ENCODE results near the gene ARID1B.
"Not testable (repeated sequence)": the region's sequence is repeated elsewhere in the genome, so short reads cannot be mapped to it uniquely, and the experiment has no call there.

The ARID1B gene

DNA sequence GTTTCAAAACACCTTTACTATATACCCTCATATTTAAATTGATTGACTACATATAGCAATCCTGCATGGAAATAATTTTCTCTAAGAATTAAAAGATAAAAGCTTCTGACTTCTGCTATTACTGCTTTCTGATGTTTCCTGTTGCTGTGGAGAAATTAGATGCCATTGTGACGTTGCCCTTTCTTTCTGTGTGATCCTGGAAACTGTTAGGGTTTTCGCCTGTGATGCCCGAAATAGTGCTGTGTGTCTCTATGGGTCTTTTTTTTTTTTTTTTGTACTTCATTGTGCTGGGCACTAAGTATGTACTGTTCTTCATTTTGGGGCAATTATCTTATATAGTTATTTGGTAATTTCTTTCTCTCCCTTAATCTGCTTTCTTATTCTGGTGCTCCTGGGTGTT lies 205.0 kb downstream of the ARID1B start:
- Mint-ChIP-seq H3K4me1 (ENCODE audit: low read depth) (peaks cover 84% of the 10 kb centered on the region), H3K9me3 (no peaks in the 10 kb centered on the region), H3K27me3 (no peaks in the 10 kb centered on the region), H3K4me3 (no peak overlapping the region), H3K36me3 (ENCODE audit: low read depth) (no peaks in the 10 kb centered on the region), H3K27ac (no peak overlapping the region)
- no peak for DNase-seq

DNA sequence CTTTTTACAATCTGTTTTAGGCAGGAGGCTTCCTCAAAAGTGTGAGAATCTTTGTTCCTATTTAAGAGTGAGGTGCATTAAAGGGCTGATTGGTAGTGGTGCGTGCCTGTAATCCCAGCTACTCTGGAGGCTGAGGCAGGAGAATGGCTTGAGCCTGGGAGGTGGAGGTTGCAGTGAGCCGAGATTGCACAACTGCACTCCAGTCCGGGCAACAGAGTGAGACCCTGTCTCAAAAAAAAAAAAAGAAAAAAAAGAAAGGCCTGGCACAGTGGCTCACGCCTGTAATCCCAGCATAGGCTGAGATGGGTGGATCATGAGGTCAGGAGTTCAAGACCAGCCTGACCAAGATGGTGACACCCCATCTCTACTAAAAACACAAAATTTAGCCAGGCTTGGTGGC lies 205.7 kb downstream of the ARID1B start:
- H3K9me3 Mint-ChIP-seq; H3K27me3 Mint-ChIP-seq; H3K36me3 Mint-ChIP-seq (ENCODE audit: low read depth); DNase-seq; H3K27ac Mint-ChIP-seq; H3K4me3 Mint-ChIP-seq: not testable (repeated sequence)
- H3K4me1 Mint-ChIP-seq (ENCODE audit: low read depth) = peaks cover 82% of the 10 kb centered on the region

DNA sequence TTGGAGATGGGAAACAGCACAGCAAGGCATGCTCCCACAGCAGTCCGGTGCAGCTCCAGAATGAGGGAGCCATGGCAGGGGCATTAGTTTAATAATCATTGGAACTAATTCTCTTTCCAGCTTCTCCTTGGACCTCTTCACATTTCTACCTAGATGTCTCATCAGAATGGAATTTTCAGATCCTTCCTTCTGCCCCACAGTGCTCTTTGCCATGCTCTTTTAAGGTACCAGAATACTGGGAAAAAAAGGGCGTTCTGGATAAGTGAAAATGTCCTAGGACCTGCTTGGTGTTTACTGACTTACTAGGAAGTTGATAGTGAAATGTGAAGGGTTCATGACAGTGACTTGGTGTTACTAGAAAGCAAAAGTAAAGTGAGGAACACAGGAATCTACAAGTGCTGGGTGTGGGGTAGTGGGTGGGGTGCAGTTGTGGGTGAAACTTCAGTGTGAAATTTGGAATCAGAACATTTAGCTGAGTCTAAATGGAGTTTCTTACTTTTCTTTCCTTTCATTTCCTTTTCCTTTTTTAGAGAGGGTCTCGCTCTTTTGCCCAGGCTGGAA lies 207.1 kb downstream of the ARID1B start:
- Mint-ChIP-seq H3K27me3 (no peaks in the 10 kb centered on the region), H3K4me1 (ENCODE audit: low read depth) (peaks cover 82% of the 10 kb centered on the region)

DNA sequence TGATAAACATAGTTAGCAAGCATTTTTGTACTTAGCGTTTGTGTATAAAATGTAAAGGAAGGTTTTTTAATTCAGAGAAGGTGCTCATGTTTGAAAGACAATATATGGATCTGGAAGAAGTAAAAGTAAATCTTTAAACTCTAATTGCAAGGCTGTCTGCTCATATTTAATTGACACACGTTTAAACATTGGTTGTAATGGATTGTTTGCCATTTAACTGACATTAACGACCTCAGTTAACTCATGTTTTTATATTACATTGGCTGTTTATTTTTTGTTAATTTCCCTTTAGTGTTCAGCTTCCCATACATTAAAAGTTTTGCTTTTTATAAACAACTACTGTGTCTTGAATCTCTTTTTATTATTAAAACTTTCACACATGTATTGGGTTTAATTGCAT lies 208.1 kb downstream of the ARID1B start:
- Mint-ChIP-seq H3K4me1 (ENCODE audit: low read depth) (peaks cover 80% of the 10 kb centered on the region), H3K36me3 (ENCODE audit: low read depth) (no peaks in the 10 kb centered on the region), H3K27me3 (no peaks in the 10 kb centered on the region), H3K4me3 (no peak overlapping the region), H3K9me3 (no peaks in the 10 kb centered on the region), H3K27ac (no peak overlapping the region)
- no peak for DNase-seq

More for the DNA sequence above, 207.1 kb downstream of the ARID1B start:
- Mint-ChIP-seq H3K36me3 (ENCODE audit: low read depth) (no peaks in the 10 kb centered on the region), H3K9me3 (no peaks in the 10 kb centered on the region), H3K4me3 (no peak overlapping the region), H3K27ac (no peak overlapping the region)
- no peak for DNase-seq

DNA sequence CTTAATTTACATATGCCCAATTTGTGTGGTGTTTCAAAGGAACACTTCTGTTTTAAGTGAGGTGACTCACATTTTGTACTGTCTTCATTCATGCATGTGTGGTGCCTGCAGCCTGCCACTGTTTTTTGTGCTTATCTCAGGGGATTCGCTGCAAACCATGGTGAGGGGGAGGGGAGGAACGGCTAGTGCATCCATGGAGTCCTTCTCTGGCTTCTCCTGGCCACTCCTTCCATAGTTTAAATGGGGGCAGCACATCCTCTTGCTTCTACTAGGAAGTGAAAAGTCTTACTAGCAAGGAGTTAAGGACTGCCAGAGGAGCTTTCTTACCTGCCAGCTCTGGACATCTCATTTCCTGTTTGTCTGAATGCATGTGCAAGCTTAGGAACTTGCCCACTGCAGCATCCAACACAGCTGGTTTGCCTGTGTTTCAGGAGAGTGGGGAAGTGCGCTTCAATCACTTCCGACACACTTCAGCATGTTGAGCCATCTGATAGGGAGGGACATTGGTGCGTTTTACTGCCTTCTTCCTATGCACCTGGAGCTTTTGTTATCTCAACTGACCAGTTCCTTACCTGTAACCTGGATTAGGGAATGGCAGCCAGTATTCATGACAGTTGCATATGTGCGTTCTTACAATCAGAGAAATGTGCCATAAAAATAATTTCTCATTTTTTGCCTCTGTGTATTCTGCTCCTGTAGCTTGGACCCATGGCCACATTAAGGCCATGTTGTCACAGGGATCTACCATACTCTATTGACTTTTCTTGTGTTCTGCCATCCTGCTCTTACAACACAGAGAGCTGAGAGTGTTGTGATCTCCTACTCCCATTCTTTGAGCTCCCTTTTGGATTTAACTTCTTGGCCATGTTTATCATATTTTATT lies 211.3 kb downstream of the ARID1B start:
- H3K4me1 Mint-ChIP-seq (ENCODE audit: low read depth) = peaks cover 65% of the 10 kb centered on the region
- H3K27ac Mint-ChIP-seq = peak overlapping the region; percentile 42
- no peak for DNase-seq
- no peak overlapping the region for H3K4me3 Mint-ChIP-seq
- H3K36me3 Mint-ChIP-seq (ENCODE audit: low read depth) = no peaks in the 10 kb centered on the region
- no peaks in the 10 kb centered on the region for H3K27me3 Mint-ChIP-seq
- H3K9me3 Mint-ChIP-seq = no peaks in the 10 kb centered on the region

DNA sequence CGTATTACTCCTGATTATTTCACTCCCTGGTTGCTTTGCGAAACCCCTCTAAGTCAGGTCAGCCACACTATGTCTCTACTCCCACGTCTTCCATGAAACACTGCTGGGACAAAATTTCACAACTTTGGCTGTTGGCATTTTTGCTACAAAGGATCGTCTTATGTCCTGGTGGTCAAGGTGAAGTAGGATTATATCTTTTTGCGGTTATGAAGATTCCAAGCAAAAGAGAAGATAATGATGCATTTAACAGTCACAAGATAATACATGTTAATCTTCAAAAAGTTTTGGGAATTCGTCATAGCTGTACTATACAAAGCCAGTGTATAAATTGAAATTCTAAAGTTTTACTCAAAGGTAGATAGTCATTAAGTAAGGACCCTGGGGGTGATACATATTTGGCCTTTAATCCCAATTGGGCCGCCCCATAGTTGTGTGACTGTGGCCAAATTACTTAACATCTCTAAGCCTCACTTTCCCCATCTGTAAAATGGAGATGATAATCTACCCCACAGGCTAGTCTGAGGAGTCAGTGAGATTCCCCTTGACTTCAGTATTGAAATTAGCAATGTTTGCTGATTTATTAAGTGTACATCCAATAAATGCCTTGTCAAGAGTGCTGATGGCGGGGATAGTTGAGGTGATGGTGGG lies 212.1 kb downstream of the ARID1B start:
- Mint-ChIP-seq H3K4me3 (no peak overlapping the region), H3K36me3 (ENCODE audit: low read depth) (no peaks in the 10 kb centered on the region), H3K4me1 (ENCODE audit: low read depth) (peaks cover 61% of the 10 kb centered on the region), H3K9me3 (no peaks in the 10 kb centered on the region), H3K27me3 (no peaks in the 10 kb centered on the region), H3K27ac (no peak overlapping the region)
- no peak for DNase-seq

DNA sequence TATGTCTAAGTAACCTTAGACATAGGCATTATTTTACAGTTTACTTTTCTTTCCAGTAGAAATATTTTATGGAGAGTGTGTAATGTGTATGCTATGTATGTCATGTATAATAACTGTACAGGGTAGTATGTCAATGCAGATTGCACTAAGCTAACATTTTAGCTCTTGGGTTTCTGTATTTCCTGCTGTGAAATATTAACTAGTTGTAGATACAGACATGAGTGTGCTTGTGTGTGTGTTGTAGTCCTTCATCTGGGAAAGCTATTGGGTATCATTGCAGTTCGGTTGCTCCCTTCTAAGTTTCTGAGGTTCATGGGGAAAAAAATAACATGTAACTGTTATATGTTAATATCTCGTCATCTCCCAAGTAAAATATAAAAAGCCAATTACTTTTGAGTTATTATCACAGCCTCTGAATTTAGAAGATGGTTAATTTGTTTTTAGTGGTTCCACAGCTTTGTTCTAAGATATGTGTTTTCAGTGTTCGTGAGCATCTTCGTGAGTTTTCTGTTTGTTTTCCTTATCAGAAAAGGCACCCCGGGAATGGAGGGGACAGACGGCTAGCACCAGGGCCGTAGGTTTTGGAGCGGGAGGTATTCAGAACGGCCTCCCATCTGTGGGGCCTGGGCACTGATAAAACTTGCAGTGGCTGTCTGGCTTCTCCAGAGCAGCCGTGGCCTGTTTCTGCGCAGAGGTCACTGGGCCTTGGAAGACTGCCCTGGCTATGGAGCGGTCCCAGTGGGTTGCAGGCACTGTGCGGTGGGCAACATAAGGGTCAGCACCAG lies 215.0 kb downstream of the ARID1B start:
- H3K4me3 Mint-ChIP-seq = no peak overlapping the region
- DNase-seq = no peak
- H3K27me3 Mint-ChIP-seq = no peaks in the 10 kb centered on the region
- peak overlapping the region; percentile 28 for H3K27ac Mint-ChIP-seq
- H3K4me1 Mint-ChIP-seq (ENCODE audit: low read depth) = peaks cover 56% of the 10 kb centered on the region
- no peaks in the 10 kb centered on the region for H3K36me3 Mint-ChIP-seq (ENCODE audit: low read depth)
- no peaks in the 10 kb centered on the region for H3K9me3 Mint-ChIP-seq

DNA sequence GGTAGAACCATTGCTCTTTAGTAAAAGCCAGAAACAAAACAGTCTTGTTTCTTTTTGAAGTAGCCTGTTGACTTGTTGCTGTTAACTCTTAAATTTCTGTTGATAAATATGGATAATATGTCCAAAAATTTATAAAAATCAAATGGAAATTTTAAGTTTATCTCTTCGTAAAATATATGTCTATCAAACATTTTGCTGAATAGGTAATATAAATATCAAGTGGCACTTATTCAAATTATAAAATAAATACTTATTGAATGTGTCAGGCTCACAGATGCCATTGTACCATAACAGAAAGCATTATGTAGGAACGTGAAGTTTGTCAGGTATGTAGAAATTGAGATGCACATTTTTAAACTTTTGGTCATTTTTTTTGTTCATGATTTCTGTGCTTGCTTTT lies 216.5 kb downstream of the ARID1B start:
- H3K27ac Mint-ChIP-seq = no peak overlapping the region
- no peak for DNase-seq
- H3K9me3 Mint-ChIP-seq = no peaks in the 10 kb centered on the region
- no peak overlapping the region for H3K4me3 Mint-ChIP-seq
- peaks cover 50% of the 10 kb centered on the region for H3K4me1 Mint-ChIP-seq (ENCODE audit: low read depth)
- H3K36me3 Mint-ChIP-seq (ENCODE audit: low read depth) = peaks cover 2% of the 10 kb centered on the region
- H3K27me3 Mint-ChIP-seq = no peaks in the 10 kb centered on the region

DNA sequence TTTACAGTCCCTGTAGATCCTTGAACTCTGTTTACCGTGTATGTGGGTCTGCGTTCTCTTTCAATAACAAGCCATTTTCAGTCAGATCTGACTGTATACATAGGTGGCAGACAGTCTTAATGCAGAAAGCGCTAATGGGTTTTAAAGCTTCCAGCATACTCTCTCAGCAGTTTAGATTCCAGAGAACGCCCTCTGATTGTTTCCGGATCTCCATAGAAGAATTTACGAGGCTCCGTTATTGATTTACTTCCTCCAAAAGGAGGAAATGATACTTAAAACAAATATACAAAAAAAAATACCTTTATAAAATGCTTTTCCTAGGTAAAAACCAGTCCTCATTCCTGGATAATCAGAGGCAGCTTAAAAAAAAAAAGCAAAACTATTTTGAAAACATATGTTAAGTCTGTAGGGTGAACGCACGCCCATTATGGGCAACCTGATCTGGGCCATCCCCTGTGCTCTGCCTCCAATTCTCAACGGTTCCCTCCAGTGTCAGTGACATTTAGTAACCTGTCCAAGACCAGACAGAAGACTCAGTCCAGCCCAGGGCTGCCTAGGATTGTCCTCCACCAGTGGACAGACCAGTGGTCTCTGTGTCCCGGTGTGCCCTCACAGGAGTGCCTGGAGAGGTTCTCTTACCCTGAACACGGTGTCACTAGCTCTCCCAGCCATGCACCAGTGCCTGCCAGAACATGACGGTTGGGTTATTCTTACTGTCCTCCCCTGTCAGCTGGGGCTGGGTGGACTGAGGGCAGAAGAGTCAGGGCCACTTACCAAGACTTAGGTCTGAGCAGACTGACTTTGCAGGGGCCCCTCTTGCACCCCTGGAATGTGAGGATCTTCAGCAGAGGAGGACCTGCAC lies 217.3 kb downstream of the ARID1B start:
- Mint-ChIP-seq H3K27ac (peak overlapping the region; percentile 50), H3K4me1 (ENCODE audit: low read depth) (peaks cover 47% of the 10 kb centered on the region), H3K9me3 (no peaks in the 10 kb centered on the region), H3K4me3 (no peak overlapping the region), H3K36me3 (ENCODE audit: low read depth) (peaks cover 2% of the 10 kb centered on the region), H3K27me3 (no peaks in the 10 kb centered on the region)
- no peak for DNase-seq

DNA sequence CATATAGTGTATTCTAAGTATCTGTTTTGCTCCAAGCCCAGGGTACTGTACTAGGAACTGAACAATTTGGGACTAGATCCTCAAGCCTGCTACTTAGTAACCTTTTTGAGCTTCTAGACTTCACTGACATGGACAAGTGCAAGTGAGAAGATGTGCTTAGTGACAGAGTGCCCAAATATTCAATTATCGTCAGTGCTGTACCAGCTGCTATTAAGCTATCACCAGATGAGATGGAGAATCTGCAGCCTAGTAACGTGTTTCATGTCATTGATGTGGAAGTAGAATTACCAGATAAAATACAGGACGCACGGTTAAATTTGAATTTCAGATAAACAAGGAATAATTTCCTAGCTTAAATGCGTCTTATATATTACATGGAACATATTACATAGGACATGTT lies 218.3 kb downstream of the ARID1B start:
- Mint-ChIP-seq H3K9me3 (no peaks in the 10 kb centered on the region), H3K27ac (no peak overlapping the region), H3K4me1 (ENCODE audit: low read depth) (peaks cover 48% of the 10 kb centered on the region), H3K4me3 (no peak overlapping the region), H3K36me3 (ENCODE audit: low read depth) (peaks cover 2% of the 10 kb centered on the region), H3K27me3 (no peaks in the 10 kb centered on the region)
- DNase-seq = no peak

DNA sequence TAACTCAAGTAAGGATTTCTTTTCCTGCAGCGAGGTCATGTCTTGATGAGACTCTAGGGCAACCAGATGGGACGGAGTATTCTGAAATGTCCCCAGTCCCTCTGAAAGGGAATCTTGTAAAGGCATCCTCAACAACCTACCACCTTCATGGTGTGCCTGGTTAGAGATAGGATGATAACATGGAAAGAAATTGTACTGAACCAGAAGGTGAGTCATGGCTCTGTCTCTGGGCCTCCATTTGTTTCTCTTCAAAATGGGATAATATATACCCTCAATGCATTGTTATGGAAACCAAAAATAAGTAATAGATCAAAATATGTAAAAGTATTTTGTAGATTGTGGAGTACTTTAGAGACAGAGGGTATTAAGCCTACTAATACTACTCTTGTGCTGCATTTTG lies 219.1 kb downstream of the ARID1B start:
- no peak for DNase-seq
- Mint-ChIP-seq H3K4me1 (ENCODE audit: low read depth) (peaks cover 49% of the 10 kb centered on the region), H3K27ac (no peak overlapping the region), H3K9me3 (no peaks in the 10 kb centered on the region), H3K4me3 (no peak overlapping the region), H3K36me3 (ENCODE audit: low read depth) (peaks cover 4% of the 10 kb centered on the region), H3K27me3 (no peaks in the 10 kb centered on the region)

DNA sequence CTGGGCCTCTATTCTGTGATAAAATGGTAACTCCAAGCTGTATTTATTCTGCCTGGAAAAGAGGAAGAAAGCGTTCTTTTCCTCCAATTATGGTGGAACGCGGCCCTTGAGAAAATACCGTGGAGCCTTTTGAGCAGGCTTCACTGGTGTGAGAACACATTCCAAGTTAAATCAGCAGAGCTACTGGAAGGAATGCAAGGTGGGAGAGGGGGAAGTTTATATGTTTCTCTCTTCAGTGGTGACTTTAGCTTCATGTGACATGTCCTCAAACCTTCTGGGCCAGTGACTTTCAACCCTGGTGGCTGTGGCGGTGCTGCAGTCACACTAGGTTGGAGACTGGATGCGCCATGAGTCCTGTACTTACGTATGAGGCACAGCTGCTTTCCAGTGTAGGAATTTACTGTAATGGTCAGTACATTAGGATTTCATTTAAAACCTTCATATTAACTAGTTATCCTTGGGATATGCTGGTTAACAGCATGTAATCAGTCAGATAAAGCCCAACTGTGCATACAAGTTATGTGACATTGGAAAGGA lies 221.7 kb downstream of the ARID1B start:
- no peak overlapping the region for H3K4me3 Mint-ChIP-seq
- no peak for DNase-seq
- H3K36me3 Mint-ChIP-seq (ENCODE audit: low read depth) = peaks cover 8% of the 10 kb centered on the region
- H3K9me3 Mint-ChIP-seq = no peaks in the 10 kb centered on the region
- no peak overlapping the region for H3K27ac Mint-ChIP-seq
- peaks cover 60% of the 10 kb centered on the region for H3K4me1 Mint-ChIP-seq (ENCODE audit: low read depth)
- no peaks in the 10 kb centered on the region for H3K27me3 Mint-ChIP-seq

DNA sequence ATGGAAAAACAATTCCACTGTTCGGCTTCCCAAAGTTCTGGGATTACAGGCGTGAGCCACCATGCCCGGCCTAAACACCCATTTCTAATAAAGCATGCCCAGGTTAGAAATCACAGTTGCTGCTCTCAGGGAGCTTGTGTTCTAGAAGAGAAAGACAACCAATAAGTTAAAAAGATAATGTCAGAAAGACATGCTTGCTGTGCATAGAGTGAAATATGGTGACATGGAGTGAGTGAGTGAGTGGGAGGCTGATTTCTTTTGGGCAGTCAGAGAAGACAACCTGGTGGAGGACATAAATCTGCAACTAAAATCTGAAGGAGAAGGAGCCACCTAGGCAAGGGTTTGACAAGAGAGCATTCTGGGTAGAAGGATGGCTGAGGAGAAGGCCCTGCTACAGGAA lies 222.6 kb downstream of the ARID1B start:
- no peak overlapping the region for H3K27ac Mint-ChIP-seq
- H3K4me1 Mint-ChIP-seq (ENCODE audit: low read depth) = peaks cover 56% of the 10 kb centered on the region

More for the DNA sequence above, 222.6 kb downstream of the ARID1B start:
- DNase-seq = no peak
- no peaks in the 10 kb centered on the region for H3K9me3 Mint-ChIP-seq
- H3K36me3 Mint-ChIP-seq (ENCODE audit: low read depth) = peaks cover 8% of the 10 kb centered on the region
- no peaks in the 10 kb centered on the region for H3K27me3 Mint-ChIP-seq
- H3K4me3 Mint-ChIP-seq = no peak overlapping the region

Measured in activated T-cell treated with anti-CD3 and anti-CD28 coated beads, Interleukin-2, amount 50 U/mL, for 24 hours (primary cell).